ENCODE data around the gene SLC22A4.
A peak's percentile ranks its signal among the peaks of the same experiment; 100 is the strongest.

SLC22A4 gene

GRCh38 chr5:132378580-132378979 is 84.4 kb downstream of the SLC22A4 start:
- H3K4me3 ChIP-seq (ENCODE audit: low read depth, low read length): no peak overlapping the region
- DNase-seq (ENCODE audit: low read depth): peak; percentile 21
- no peak for TF ChIP-seq POLR2A (IDR thresholded peaks at IDR 0.05; ENCODE audit: extremely low read depth, insufficient read length)
- TF ChIP-seq MYC (IDR thresholded peaks at IDR 0.05; ENCODE audit: low read depth, low read length): no peak
- no peak for TF ChIP-seq MAX (IDR thresholded peaks at IDR 0.05; ENCODE audit: low read depth, low read length)
- TF ChIP-seq CTCF (IDR thresholded peaks at IDR 0.05; ENCODE audit: low read depth, low read length): no peak

GRCh38 chr5:132380047-132380446 is 85.9 kb downstream of the SLC22A4 start:
- TF ChIP-seq MYC (IDR thresholded peaks at IDR 0.05; ENCODE audit: low read depth, low read length) (no peak), CTCF (IDR thresholded peaks at IDR 0.05; ENCODE audit: low read depth, low read length) (no peak), MAX (IDR thresholded peaks at IDR 0.05; ENCODE audit: low read depth, low read length) (no peak), POLR2A (IDR thresholded peaks at IDR 0.05; ENCODE audit: extremely low read depth, insufficient read length) (no peak)

GRCh38 chr5:132380741-132381140 is 86.5 kb downstream of the SLC22A4 start:
- no peak for TF ChIP-seq MYC (IDR thresholded peaks at IDR 0.05; ENCODE audit: low read depth, low read length)
- no peak for TF ChIP-seq POLR2A (IDR thresholded peaks at IDR 0.05; ENCODE audit: extremely low read depth, insufficient read length)
- no peak for TF ChIP-seq MAX (IDR thresholded peaks at IDR 0.05; ENCODE audit: low read depth, low read length)
- DNase-seq (ENCODE audit: low read depth): no peak
- H3K4me3 ChIP-seq (ENCODE audit: low read depth, low read length): no peak overlapping the region

More at GRCh38 chr5:132380047-132380446, 85.9 kb downstream of the SLC22A4 start:
- no peak for DNase-seq (ENCODE audit: low read depth)
- no peak overlapping the region for H3K4me3 ChIP-seq (ENCODE audit: low read depth, low read length)

GRCh38 chr5:132381614-132382013 is 87.4 kb downstream of the SLC22A4 start:
- no peak for TF ChIP-seq MAX (IDR thresholded peaks at IDR 0.05; ENCODE audit: low read depth, low read length)
- no peak for TF ChIP-seq CTCF (IDR thresholded peaks at IDR 0.05; ENCODE audit: low read depth, low read length)
- no peak for TF ChIP-seq POLR2A (IDR thresholded peaks at IDR 0.05; ENCODE audit: extremely low read depth, insufficient read length)
- DNase-seq (ENCODE audit: low read depth): no peak
- no peak overlapping the region for H3K4me3 ChIP-seq (ENCODE audit: low read depth, low read length)

- no peak for DNase-seq (ENCODE audit: low read depth)
- H3K4me3 ChIP-seq (ENCODE audit: low read depth, low read length): no peak overlapping the region
- TF ChIP-seq MAX (IDR thresholded peaks at IDR 0.05; ENCODE audit: low read depth, low read length) (no peak), MYC (IDR thresholded peaks at IDR 0.05; ENCODE audit: low read depth, low read length) (no peak), POLR2A (IDR thresholded peaks at IDR 0.05; ENCODE audit: extremely low read depth, insufficient read length) (no peak), CTCF (IDR thresholded peaks at IDR 0.05; ENCODE audit: low read depth, low read length) (no peak)
These were observed 89.1 kb downstream of the SLC22A4 start for GRCh38 chr5:132383261-132383660.

- no peak for DNase-seq (ENCODE audit: low read depth)
These were observed 89.8 kb downstream of the SLC22A4 start for GRCh38 chr5:132383984-132384383.

More at GRCh38 chr5:132383984-132384383, 89.8 kb downstream of the SLC22A4 start:
- TF ChIP-seq MAX (IDR thresholded peaks at IDR 0.05; ENCODE audit: low read depth, low read length) (no peak), POLR2A (IDR thresholded peaks at IDR 0.05; ENCODE audit: extremely low read depth, insufficient read length) (no peak), CTCF (IDR thresholded peaks at IDR 0.05; ENCODE audit: low read depth, low read length) (no peak), MYC (IDR thresholded peaks at IDR 0.05; ENCODE audit: low read depth, low read length) (no peak)
- H3K4me3 ChIP-seq (ENCODE audit: low read depth, low read length): no peak overlapping the region

All from NB4 (cell line).